Measurements from ENCODE around the gene PPCDC. TPM values are rescaled to one million over a fixed set of nuclear protein-coding genes. Genes with fewer than 3 reads are reported as not detected.

Gene PPCDC
- total RNA-seq, 3 donors from 2014 or later (not counting 1 experiment from before 2014, with no cell fraction given) = 21.3 to 32.3 (median 27.0) TPM

GRCh38 chr15:74978077-74978476, 45.3 kb upstream of the PPCDC start:
- H3K27me3 Mint-ChIP-seq (ENCODE audit: low read depth in 2 of 2) = peaks cover 8 to 14% of the 10 kb centered on the region in 2 donors

GRCh38 chr15:74978503-74978902, 44.9 kb upstream of the PPCDC start:
- ATAC-seq = no peak
- Histone ChIP-seq H3K4me1 (ENCODE audit: control insufficient read depth, insufficient read depth, low read length) (no peaks in the 10 kb centered on the region), H3K36me3 (ENCODE audit: control insufficient read depth, insufficient read depth, low read length) (no peaks in the 10 kb centered on the region), H3K9me3 (ENCODE audit: control insufficient read depth, insufficient read depth, low read length) (no peaks in the 10 kb centered on the region), H3K27me3 (ENCODE audit: control insufficient read depth, insufficient read depth, low read length) (no peaks in the 10 kb centered on the region), H3K27ac (ENCODE audit: low read length) (no peak overlapping the region), H3K4me3 (ENCODE audit: low read length) (no peak overlapping the region)
- Mint-ChIP-seq H3K27me3 (ENCODE audit: low read depth in 2 of 2) (peaks cover 10 to 14% of the 10 kb centered on the region in 2 donors), H3K36me3 (no peaks in the 10 kb centered on the region), H3K27ac (no peak overlapping the region), H3K4me1 (no peaks in the 10 kb centered on the region), H3K4me3 (no peak overlapping the region), H3K9me3 (no peaks in the 10 kb centered on the region)
- DNase-seq = peak in 1 of 2 donors; percentile 16
- intact Hi-C loops (cut with micrococcal nuclease) = no loop called here
- TF ChIP-seq, protein P1, sequence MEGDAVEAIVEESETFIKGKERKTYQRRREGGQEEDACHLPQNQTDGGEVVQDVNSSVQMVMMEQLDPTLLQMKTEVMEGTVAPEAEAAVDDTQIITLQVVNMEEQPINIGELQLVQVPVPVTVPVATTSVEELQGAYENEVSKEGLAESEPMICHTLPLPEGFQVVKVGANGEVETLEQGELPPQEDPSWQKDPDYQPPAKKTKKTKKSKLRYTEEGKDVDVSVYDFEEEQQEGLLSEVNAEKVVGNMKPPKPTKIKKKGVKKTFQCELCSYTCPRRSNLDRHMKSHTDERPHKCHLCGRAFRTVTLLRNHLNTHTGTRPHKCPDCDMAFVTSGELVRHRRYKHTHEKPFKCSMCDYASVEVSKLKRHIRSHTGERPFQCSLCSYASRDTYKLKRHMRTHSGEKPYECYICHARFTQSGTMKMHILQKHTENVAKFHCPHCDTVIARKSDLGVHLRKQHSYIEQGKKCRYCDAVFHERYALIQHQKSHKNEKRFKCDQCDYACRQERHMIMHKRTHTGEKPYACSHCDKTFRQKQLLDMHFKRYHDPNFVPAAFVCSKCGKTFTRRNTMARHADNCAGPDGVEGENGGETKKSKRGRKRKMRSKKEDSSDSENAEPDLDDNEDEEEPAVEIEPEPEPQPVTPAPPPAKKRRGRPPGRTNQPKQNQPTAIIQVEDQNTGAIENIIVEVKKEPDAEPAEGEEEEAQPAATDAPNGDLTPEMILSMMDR (IDR thresholded peaks at IDR 0.05) = no peak
- WGBS (ENCODE audit: insufficient coverage) = 45% methylated on average over 3 of the region's 3 CpGs

More at GRCh38 chr15:74978077-74978476, 45.3 kb upstream of the PPCDC start:
- Mint-ChIP-seq H3K36me3 (no peaks in the 10 kb centered on the region), H3K4me3 (no peak overlapping the region), H3K4me1 (no peaks in the 10 kb centered on the region), H3K9me3 (no peaks in the 10 kb centered on the region), H3K27ac (no peak overlapping the region)
- Histone ChIP-seq H3K27me3 (ENCODE audit: control insufficient read depth, insufficient read depth, low read length) (no peaks in the 10 kb centered on the region), H3K27ac (ENCODE audit: low read length) (no peak overlapping the region), H3K4me1 (ENCODE audit: control insufficient read depth, insufficient read depth, low read length) (no peaks in the 10 kb centered on the region), H3K36me3 (ENCODE audit: control insufficient read depth, insufficient read depth, low read length) (no peaks in the 10 kb centered on the region), H3K9me3 (ENCODE audit: control insufficient read depth, insufficient read depth, low read length) (no peaks in the 10 kb centered on the region), H3K4me3 (ENCODE audit: low read length) (no peak overlapping the region)
- DNase-seq (no peak), ATAC-seq (no peak)
- TF ChIP-seq, protein P1 (IDR thresholded peaks at IDR 0.05) = no peak
- intact Hi-C loops (cut with micrococcal nuclease) = no loop called here
- 83% methylated on average over 1 of the region's 1 CpG for WGBS (ENCODE audit: insufficient coverage)

- Histone ChIP-seq H3K4me1 (ENCODE audit: control insufficient read depth, insufficient read depth, low read length) (no peaks in the 10 kb centered on the region), H3K27me3 (ENCODE audit: control insufficient read depth, insufficient read depth, low read length) (no peaks in the 10 kb centered on the region), H3K4me3 (ENCODE audit: low read length) (no peak overlapping the region), H3K9me3 (ENCODE audit: control insufficient read depth, insufficient read depth, low read length) (no peaks in the 10 kb centered on the region), H3K36me3 (ENCODE audit: control insufficient read depth, insufficient read depth, low read length) (no peaks in the 10 kb centered on the region), H3K27ac (ENCODE audit: low read length) (no peak overlapping the region)
- 68% methylated on average over 5 of the region's 5 CpGs for WGBS (ENCODE audit: insufficient coverage)
- Mint-ChIP-seq H3K36me3 (no peaks in the 10 kb centered on the region), H3K4me3 (no peak overlapping the region), H3K27ac (no peak overlapping the region), H3K4me1 (peaks cover 0 to 4% of the 10 kb centered on the region in 2 donors), H3K27me3 (ENCODE audit: low read depth in 2 of 2) (peaks cover 27% of the 10 kb centered on the region in 2 donors), H3K9me3 (no peaks in the 10 kb centered on the region)
- no peak for DNase-seq
- TF ChIP-seq, protein P1 (IDR thresholded peaks at IDR 0.05) = no peak
- intact Hi-C loops (cut with micrococcal nuclease) = no loop called here
- ATAC-seq = no peak
These were observed 41.2 kb upstream of the PPCDC start for GRCh38 chr15:74982183-74982582.

DNA sequence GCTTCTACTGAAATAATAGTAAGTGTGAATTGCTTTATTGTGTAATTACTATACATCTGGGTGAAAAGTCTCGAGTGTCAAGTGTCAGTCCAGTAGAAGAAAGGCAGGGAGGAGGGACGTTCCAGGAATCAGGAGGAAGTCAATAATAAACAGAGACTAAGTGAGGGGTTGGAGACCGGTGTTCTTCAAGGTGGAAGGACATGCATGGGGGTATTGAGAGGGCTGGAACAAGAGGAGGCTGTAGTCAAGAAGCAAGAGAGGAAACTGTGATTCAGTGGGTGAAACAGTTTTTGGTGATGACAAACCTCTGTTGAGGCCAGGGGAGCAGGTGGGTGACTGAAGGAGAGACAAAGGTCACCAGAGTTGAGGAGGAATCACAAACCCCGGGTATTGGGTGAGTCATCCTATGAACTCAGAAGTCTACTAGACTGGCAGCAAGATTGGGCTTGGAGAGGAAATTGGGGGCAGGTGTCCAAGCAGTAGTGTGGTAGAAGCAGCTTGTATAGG, 39.6 kb upstream of the PPCDC start:
- no peaks in the 10 kb centered on the region for H3K9me3 Mint-ChIP-seq
- no peaks in the 10 kb centered on the region for H3K9me3 ChIP-seq (ENCODE audit: control insufficient read depth, insufficient read depth, low read length)
- no peak overlapping the region for H3K27ac Mint-ChIP-seq
- no peaks in the 10 kb centered on the region for H3K36me3 Mint-ChIP-seq
- H3K4me1 Mint-ChIP-seq = peaks cover 0 to 4% of the 10 kb centered on the region in 2 donors
- TF ChIP-seq, protein P1 (IDR thresholded peaks at IDR 0.05) = no peak
- WGBS (ENCODE audit: insufficient coverage) = 37% methylated on average over 4 of the region's 4 CpGs
- no peaks in the 10 kb centered on the region for H3K36me3 ChIP-seq (ENCODE audit: control insufficient read depth, insufficient read depth, low read length)
- intact Hi-C loops (cut with micrococcal nuclease) = no loop called here
- no peak overlapping the region for H3K4me3 ChIP-seq (ENCODE audit: low read length)
- no peak overlapping the region for H3K27ac ChIP-seq (ENCODE audit: low read length)
- DNase-seq (no peak), ATAC-seq (no peak)
- no peak overlapping the region for H3K4me3 Mint-ChIP-seq
- H3K27me3 Mint-ChIP-seq (ENCODE audit: low read depth in 2 of 2) = peaks cover 19 to 25% of the 10 kb centered on the region in 2 donors
- no peaks in the 10 kb centered on the region for H3K27me3 ChIP-seq (ENCODE audit: control insufficient read depth, insufficient read depth, low read length)
- H3K4me1 ChIP-seq (ENCODE audit: control insufficient read depth, insufficient read depth, low read length) = no peaks in the 10 kb centered on the region

Measured in natural killer cell (primary cell).